Measurements from ENCODE around the gene DHRS12. TPM values are rescaled to one million over a fixed set of nuclear protein-coding genes. Genes with fewer than 3 reads are reported as not detected.

Gene DHRS12
- total RNA-seq, 4 donors from 2014 or later, result 4.7 to 11.3 (median 7.9) TPM

DNA sequence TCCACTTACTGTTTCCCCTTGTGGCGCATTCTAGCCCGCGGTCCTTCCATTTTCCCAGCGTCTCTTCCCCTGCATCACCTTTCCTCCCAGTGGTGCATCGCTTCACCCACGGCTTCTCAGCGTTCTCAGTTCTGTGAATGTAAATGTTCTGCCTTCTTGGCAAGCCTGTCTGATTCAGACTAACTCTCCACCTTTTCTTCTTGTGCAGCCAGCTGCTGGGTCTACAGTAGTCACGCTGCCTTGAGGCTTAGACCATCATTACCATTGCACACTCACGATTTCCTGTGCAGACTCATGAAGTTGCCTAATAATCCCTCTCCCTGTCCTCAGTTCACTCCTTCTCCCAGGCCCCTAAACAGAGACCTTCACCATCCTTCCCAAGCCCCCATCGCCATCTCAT, 75.0 kb downstream of the DHRS12 start:
- DNase-seq, result no peak
- H3K36me3 ChIP-seq, result peaks cover 0 to 27% (median 0%) of the 10 kb centered on the region in 3 donors

DNA sequence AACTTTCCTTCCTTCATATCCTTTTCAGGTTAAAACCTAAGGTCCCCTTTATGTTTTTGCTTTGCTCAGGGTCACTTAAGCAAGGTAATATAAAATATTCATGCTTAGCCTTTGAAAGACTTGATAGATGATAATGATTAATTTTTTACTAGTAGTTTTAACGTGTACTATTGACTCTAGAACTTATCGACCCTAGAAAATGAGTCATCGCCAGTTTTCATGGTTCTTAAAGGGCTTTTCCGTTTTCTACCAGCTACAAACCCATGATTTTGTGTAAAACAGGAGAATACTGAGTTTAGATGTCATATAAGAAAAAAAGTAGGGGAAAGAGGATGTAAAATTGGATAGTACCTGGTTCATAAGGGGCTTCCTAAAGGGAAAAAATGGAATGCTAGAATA, 75.7 kb downstream of the DHRS12 start:
- DNase-seq, result no peak
- TF ChIP-seq, protein P1, sequence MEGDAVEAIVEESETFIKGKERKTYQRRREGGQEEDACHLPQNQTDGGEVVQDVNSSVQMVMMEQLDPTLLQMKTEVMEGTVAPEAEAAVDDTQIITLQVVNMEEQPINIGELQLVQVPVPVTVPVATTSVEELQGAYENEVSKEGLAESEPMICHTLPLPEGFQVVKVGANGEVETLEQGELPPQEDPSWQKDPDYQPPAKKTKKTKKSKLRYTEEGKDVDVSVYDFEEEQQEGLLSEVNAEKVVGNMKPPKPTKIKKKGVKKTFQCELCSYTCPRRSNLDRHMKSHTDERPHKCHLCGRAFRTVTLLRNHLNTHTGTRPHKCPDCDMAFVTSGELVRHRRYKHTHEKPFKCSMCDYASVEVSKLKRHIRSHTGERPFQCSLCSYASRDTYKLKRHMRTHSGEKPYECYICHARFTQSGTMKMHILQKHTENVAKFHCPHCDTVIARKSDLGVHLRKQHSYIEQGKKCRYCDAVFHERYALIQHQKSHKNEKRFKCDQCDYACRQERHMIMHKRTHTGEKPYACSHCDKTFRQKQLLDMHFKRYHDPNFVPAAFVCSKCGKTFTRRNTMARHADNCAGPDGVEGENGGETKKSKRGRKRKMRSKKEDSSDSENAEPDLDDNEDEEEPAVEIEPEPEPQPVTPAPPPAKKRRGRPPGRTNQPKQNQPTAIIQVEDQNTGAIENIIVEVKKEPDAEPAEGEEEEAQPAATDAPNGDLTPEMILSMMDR (IDR thresholded peaks at IDR 0.05), result no peak
- TF ChIP-seq POLR2A (IDR thresholded peaks at IDR 0.05), result no peak
- Histone ChIP-seq H3K4me1 (peaks cover 7 to 62% (median 14%) of the 10 kb centered on the region in 3 donors), H3K27me3 (no peaks in the 10 kb centered on the region), H3K27ac (peak overlapping the region in 1 of 4 donors; percentile 73), H3K36me3 (peaks cover 0 to 27% (median 0%) of the 10 kb centered on the region in 3 donors), H3K4me3 (no peak overlapping the region), H3K9me3 (no peaks in the 10 kb centered on the region)
- 65 to 70% methylated on average over 4 of the region's 4 CpGs for WGBS, 2 donors
- intact Hi-C loops (cut with DNase I), result no loop called here

More for the DNA sequence above, 75.0 kb downstream of the DHRS12 start:
- Histone ChIP-seq H3K27me3 (no peaks in the 10 kb centered on the region), H3K4me1 (peaks cover 7 to 69% (median 14%) of the 10 kb centered on the region in 3 donors), H3K9me3 (no peaks in the 10 kb centered on the region), H3K27ac (peak overlapping the region in 3 of 4 donors; percentile 50 to 73 (median 69)), H3K4me3 (no peak overlapping the region)
- intact Hi-C loops (cut with DNase I), result no loop called here
- 63 to 77% methylated on average over 10 of the region's 10 CpGs for WGBS, 2 donors
- no peak for TF ChIP-seq POLR2A (IDR thresholded peaks at IDR 0.05)
- TF ChIP-seq, protein P1 (IDR thresholded peaks at IDR 0.05), result no peak

DNA sequence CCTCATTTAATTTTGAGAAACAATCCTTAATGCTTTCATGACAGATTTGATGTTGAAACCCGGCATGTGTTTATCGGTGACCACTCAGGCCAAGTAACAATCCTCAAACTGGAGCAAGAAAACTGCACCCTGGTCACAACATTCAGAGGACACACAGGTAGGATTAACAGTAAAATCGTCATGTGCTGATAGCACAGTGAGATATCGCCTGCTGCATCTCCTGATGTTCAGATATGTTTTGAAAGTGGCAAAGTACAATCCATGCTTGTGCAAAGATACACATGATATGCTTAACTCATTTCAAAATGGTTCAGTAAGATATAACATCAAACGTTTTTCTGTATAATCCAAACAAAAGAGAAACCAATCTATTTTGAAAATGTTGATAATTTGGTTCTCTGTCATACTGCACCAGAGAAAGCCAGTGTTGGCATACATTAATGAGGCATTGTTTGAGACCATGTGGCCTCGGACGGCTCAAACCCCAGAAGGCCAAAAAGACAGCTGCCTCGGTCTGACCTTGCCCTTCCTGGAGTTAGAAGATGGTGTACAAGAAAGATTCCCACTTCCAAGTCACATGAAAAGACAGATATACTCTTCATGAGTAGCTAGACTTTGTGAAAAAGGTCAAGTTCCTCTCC, 76.2 kb downstream of the DHRS12 start:
- no peak for DNase-seq
- no peak for TF ChIP-seq POLR2A (IDR thresholded peaks at IDR 0.05)
- TF ChIP-seq, protein P1 (IDR thresholded peaks at IDR 0.05), result no peak
- intact Hi-C loops (cut with DNase I), result no loop called here
- no peaks in the 10 kb centered on the region for H3K27me3 ChIP-seq
- H3K36me3 ChIP-seq, result peaks cover 0 to 27% (median 0%) of the 10 kb centered on the region in 3 donors
- H3K4me1 ChIP-seq, result peaks cover 7 to 58% (median 14%) of the 10 kb centered on the region in 3 donors
- H3K4me3 ChIP-seq, result no peak overlapping the region
- WGBS, 2 donors, result 80 to 82% methylated on average over 8 of the region's 8 CpGs
- no peaks in the 10 kb centered on the region for H3K9me3 ChIP-seq
- H3K27ac ChIP-seq, result no peak overlapping the region

DNA sequence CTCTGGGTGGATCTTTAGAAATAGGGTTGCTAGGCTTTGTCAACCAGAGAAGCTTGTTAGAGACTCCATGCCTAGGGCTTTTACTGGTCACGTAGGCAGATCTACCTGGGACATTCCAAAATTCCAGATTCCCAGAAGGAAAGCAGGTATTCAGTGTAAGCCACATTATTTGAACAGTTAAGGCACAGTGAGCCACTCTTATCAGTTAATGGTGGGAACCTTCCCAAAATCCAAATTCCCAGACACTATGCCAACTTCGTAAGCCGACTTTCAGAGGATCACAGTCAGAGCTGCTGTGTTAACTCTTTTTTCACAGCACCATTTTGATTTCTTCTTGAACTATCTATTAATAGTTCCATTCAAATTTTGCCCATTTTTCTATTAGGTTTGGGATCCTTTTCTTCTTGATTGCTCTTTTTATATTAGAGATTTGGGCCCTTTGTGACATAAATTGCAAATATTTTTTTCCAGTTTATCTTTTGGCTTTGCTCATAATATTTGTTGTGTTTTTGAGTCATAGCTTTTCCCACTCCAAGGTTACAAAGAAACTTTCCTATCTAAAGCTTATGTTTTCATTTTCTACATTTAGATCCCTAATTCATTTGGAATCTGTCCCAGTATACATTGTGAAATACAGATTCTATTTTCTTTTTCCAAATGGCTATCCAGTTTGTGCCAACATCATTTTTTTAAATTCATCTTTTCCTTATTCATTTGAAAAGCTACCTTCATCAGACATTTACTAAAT, 77.3 kb downstream of the DHRS12 start:
- no peak for DNase-seq
- TF ChIP-seq, protein P1 (IDR thresholded peaks at IDR 0.05), result no peak
- no peak for TF ChIP-seq POLR2A (IDR thresholded peaks at IDR 0.05)
- Histone ChIP-seq H3K27me3 (no peaks in the 10 kb centered on the region), H3K4me1 (peaks cover 7 to 53% (median 13%) of the 10 kb centered on the region in 3 donors), H3K4me3 (no peak overlapping the region), H3K27ac (peak overlapping the region in 2 of 4 donors; percentile 74 to 77), H3K36me3 (peaks cover 0 to 27% (median 0%) of the 10 kb centered on the region in 3 donors), H3K9me3 (no peaks in the 10 kb centered on the region)
- WGBS, 2 donors, result 57 to 59% methylated on average over 3 of the region's 3 CpGs
- intact Hi-C loops (cut with DNase I), result no loop called here

DNA sequence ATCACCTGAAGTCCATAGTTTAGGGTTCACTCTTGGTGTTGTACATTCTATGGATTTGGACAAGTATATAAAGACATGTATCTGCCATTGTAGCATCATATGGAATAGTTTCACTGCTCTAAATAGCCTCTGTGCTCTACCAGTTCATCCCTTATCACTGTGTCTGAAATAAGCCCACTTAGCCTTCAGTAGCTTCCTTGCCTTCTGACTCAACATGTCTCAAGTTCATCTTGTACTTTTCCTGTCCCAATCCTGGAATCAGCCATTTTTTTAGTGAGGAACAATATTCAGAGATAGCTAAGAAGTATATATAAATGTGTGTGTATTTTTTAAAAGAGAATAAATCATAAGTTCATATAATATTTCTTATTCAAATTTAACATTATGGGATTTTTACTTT, 79.2 kb downstream of the DHRS12 start:
- DNase-seq, result no peak
- H3K27me3 ChIP-seq, result no peaks in the 10 kb centered on the region
- peaks cover 0 to 36% (median 0%) of the 10 kb centered on the region in 3 donors for H3K36me3 ChIP-seq
- H3K27ac ChIP-seq, result no peak overlapping the region
- no peak for TF ChIP-seq POLR2A (IDR thresholded peaks at IDR 0.05)
- TF ChIP-seq, protein P1 (IDR thresholded peaks at IDR 0.05), result no peak
- intact Hi-C loops (cut with DNase I), result no loop called here
- H3K4me3 ChIP-seq, result no peak overlapping the region
- peaks cover 0 to 40% (median 0%) of the 10 kb centered on the region in 3 donors for H3K4me1 ChIP-seq
- no peaks in the 10 kb centered on the region for H3K9me3 ChIP-seq
